Kidney (tissue), 14 donors: Measurements from ENCODE around the gene LARGE1. TPM values are rescaled to one million over a fixed set of nuclear protein-coding genes. Genes with fewer than 3 reads are reported as not detected.

ENCODE experiments used
- DNase-seq, 5 donors: peaks; one replicate each; pipeline ENCODE4 v3.0.0-alpha.2; 2013 to 2020
- FAIRE-seq: peaks from 2 replicates; lab custom pipeline; 2012; peaks lifted over from hg19 to GRCh38; lab: Jason Lieb, UNC
- H3K27ac ChIP-seq, 2 donors: one replicate each; pipeline ENCODE4 v1.7.0; 2013; ENCODE audit warnings: low read depth in 2 of 2, low read length in 2 of 2, inconsistent platforms in 1 of 2
- H3K27me3 ChIP-seq: one replicate; pipeline ENCODE4 v1.7.1; 2013; ENCODE audit warnings: low read length, inconsistent platforms; ENCODE audit not compliant: control insufficient read depth, insufficient read depth
- H3K36me3 ChIP-seq, 3 donors: one replicate each; pipeline versions ENCODE4 v1.7.0 to v1.7.1; 2013; ENCODE audit warnings: low read length in 3 of 3, control low read depth in 1 of 3, inconsistent platforms in 1 of 3; ENCODE audit not compliant: insufficient read depth in 3 of 3, control insufficient read depth in 2 of 3
- H3K4me1 ChIP-seq, 3 donors: one replicate each; pipeline versions ENCODE4 v1.7.0 to v1.7.1; 2013; ENCODE audit warnings: low read length in 3 of 3, inconsistent platforms in 1 of 3, low read depth in 1 of 3; ENCODE audit not compliant: control insufficient read depth in 2 of 3, insufficient read depth in 2 of 3
- H3K4me3 ChIP-seq, 3 donors: one replicate each; pipeline versions ENCODE4 v1.7.0 to v1.8.1; 2013; ENCODE audit warnings: low read length in 3 of 3, control low read depth in 1 of 3, inconsistent platforms in 1 of 3
- H3K9ac ChIP-seq, 3 donors: one replicate each; pipeline versions ENCODE4 v1.7.0 to v1.7.1; 2013; ENCODE audit warnings: low read length in 3 of 3, control low read depth in 1 of 3, inconsistent platforms in 1 of 3
- H3K9me3 ChIP-seq, 3 donors: one replicate each; pipeline versions ENCODE4 v1.7.0 to v1.7.1; 2013; ENCODE audit warnings: low read length in 3 of 3, control low read depth in 1 of 3, inconsistent platforms in 1 of 3; ENCODE audit not compliant: control insufficient read depth in 2 of 3, insufficient read depth in 1 of 3
- intact Hi-C: fragments of 100-400 bp; cut with DNase I; formaldehyde crosslinking; loops from one replicate; pipeline ENCODE4 v1.11.1; 2022
- polyA plus RNA-seq: library from polyadenylated mRNA; stranded (reverse); fragments of 350-450 nt; fragmentation: Illumina TruSeq; extraction: RNeasy Lipid Tissue Mini Kit (QIAGEN cat#74804); gene quantifications from one replicate; pipeline ENCODE4 v1.2.3, GENCODE V29; 2014; ENCODE audit warnings: low read depth, low replicate concordance; ENCODE audit not compliant: insufficient read depth
- total RNA-seq: library from RNA; stranded (reverse); fragmentation: NEBNext Ultra II Directional; extraction: Animal tissue kit (Norgen Biotek cat#: 25700); gene quantifications from one replicate; pipeline ENCODE4 v1.2.1, GENCODE V29; 2021
- TF ChIP-seq, protein P1 (sequence below): IDR thresholded peaks from 3 replicates; pipeline ENCODE4 v1.5.1; 2012; ENCODE audit warnings: mild to moderate bottlenecking, moderate library complexity, borderline replicate concordance; ENCODE audit not compliant: insufficient read depth; ENCODE audit errors: extremely low read depth
- donor health status: control.
- donor health status: control.
- donor health status: control.
- donor health status: control.
- donor health status: control.
- donor health status: DM: yes; HTN: yes; CAD: no.
- donor health status: Normal renal cell carcinoma (clear cell type).

The LARGE1 gene
- total and polyA plus RNA-seq, 2 donors from 2014 or later, result 5.0 to 22.9 TPM

DNA sequence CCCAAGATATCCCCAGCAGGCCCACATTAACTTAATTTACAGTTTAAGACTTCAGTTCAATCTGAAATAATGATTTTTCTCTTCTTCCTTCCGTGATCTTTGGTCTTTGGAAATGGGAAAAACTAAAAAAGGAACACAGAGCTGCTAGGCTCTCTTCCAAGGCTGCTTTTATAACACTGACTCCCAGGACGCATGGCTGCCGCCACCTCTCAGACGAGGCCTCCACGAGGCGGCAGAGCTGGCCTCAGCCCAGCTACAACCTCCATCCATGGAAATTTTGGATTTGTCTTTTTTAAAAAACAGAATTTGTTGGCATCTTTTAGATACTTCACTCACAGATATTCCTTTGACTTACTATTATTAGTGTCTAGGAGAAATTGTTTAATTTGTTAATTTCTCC is 476.6 kb downstream of the LARGE1 start:
- DNase-seq (no peak), FAIRE-seq (no peak)
- Histone ChIP-seq H3K9me3 (no peaks in the 10 kb centered on the region), H3K4me1 (no peaks in the 10 kb centered on the region), H3K36me3 (no peaks in the 10 kb centered on the region), H3K4me3 (no peak overlapping the region), H3K27ac (no peak overlapping the region), H3K9ac (no peak overlapping the region), H3K27me3 (no peaks in the 10 kb centered on the region)
- TF ChIP-seq, protein P1, sequence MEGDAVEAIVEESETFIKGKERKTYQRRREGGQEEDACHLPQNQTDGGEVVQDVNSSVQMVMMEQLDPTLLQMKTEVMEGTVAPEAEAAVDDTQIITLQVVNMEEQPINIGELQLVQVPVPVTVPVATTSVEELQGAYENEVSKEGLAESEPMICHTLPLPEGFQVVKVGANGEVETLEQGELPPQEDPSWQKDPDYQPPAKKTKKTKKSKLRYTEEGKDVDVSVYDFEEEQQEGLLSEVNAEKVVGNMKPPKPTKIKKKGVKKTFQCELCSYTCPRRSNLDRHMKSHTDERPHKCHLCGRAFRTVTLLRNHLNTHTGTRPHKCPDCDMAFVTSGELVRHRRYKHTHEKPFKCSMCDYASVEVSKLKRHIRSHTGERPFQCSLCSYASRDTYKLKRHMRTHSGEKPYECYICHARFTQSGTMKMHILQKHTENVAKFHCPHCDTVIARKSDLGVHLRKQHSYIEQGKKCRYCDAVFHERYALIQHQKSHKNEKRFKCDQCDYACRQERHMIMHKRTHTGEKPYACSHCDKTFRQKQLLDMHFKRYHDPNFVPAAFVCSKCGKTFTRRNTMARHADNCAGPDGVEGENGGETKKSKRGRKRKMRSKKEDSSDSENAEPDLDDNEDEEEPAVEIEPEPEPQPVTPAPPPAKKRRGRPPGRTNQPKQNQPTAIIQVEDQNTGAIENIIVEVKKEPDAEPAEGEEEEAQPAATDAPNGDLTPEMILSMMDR, result no peak
- intact Hi-C loops, result no loop called here

DNA sequence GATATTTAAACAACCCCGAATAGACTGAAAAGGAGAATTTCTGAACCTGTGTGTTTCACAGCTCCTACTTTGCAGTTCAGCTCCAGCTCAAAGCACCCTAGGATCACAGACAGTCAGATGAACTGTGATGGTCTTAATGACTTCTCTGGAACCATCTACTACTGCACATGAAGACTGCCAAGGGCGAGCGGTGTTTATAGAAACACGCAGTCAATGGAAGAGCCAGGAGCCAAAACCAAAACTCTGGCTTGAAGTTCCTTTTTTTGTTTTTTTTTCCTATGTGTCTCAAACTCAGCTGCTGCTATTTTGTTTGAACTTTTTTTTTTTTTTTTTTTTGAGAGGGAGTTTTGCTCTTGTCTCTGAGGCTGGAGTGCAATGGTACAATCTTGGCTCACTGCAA is 479.5 kb downstream of the LARGE1 start:
- intact Hi-C loops, result no loop called here
- no peak for FAIRE-seq
- no peaks in the 10 kb centered on the region for H3K9me3 ChIP-seq
- no peaks in the 10 kb centered on the region for H3K4me1 ChIP-seq
- DNase-seq, result no peak
- H3K9ac ChIP-seq, result no peak overlapping the region
- TF ChIP-seq, protein P1, result no peak
- no peak overlapping the region for H3K27ac ChIP-seq
- no peaks in the 10 kb centered on the region for H3K27me3 ChIP-seq
- H3K4me3 ChIP-seq, result no peak overlapping the region
- H3K36me3 ChIP-seq, result no peaks in the 10 kb centered on the region

DNA sequence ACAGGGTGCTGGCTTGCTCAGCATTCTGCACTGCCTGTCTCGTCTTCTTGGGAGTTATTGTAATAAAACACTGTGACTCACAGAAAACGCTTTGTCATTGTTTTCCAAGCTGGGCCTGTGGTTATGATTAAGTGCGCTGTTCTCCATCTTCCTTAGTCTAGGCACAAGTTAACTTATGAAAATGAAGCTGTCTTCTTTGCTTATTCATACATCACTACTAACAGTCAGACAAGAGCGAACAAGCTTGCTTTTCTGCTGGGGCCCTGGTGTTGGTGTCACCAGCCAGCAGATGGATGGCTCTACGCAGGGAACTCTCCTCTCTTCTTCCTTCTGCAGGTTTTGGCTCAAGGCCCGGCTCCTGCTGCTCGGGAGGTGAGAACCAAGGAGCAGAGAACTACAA is 482.0 kb downstream of the LARGE1 start:
- DNase-seq (no peak), FAIRE-seq (no peak)
- no peaks in the 10 kb centered on the region for H3K9me3 ChIP-seq
- no peaks in the 10 kb centered on the region for H3K36me3 ChIP-seq
- no peaks in the 10 kb centered on the region for H3K4me1 ChIP-seq
- no peaks in the 10 kb centered on the region for H3K27me3 ChIP-seq
- intact Hi-C loops, result no loop called here
- H3K9ac ChIP-seq, result no peak overlapping the region
- no peak overlapping the region for H3K27ac ChIP-seq
- TF ChIP-seq, protein P1, result no peak
- no peak overlapping the region for H3K4me3 ChIP-seq

DNA sequence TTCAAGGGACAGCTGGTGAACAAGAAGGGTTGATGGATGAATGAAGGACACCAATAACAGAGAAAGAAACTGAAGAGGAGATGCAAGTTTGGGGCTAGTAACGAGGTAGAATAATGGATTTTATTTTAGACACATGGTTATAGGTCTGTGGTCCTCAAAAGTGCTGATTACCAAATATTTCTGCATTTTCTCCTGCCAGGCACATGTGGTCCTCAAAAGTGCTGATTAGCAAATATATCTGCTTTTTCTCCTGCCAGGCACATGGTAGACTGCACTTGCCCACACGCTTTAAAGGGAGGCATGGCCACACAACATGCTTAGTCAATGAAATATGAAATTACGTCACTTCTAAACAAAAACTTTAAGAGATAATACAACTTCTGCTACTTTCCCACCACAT is 489.0 kb downstream of the LARGE1 start:
- no peaks in the 10 kb centered on the region for H3K27me3 ChIP-seq
- no peaks in the 10 kb centered on the region for H3K9me3 ChIP-seq
- no peak overlapping the region for H3K4me3 ChIP-seq
- no peaks in the 10 kb centered on the region for H3K4me1 ChIP-seq
- no peaks in the 10 kb centered on the region for H3K36me3 ChIP-seq
- TF ChIP-seq, protein P1, result no peak
- intact Hi-C loops, result no loop called here
- no peak overlapping the region for H3K27ac ChIP-seq
- DNase-seq (no peak), FAIRE-seq (no peak)
- H3K9ac ChIP-seq, result no peak overlapping the region
